Left renal cortex interstitium (tissue), 4 donors: ENCODE measurements around the gene STRADB. TPM values are rescaled to one million over a fixed set of nuclear protein-coding genes. Genes with fewer than 3 reads are reported as not detected.
"Not testable (repeated sequence)": the region's sequence is repeated elsewhere in the genome, so short reads cannot be mapped to it uniquely, and the experiment has no call there.

Experiments
- DNase-seq, 4 donors: peaks; one replicate each; pipeline ENCODE4 v3.0.0-alpha.2; 2013; ENCODE audit warnings: low read depth in 4 of 4, low spot score in 2 of 4, missing footprints in 1 of 4
- polyA plus RNA-seq, 4 donors: library from polyadenylated mRNA; unstranded; fragments of 120-200 nt; gene quantifications; one replicate each; pipeline ENCODE4 v1.2.1, GENCODE V29; 2013; ENCODE audit not compliant: insufficient read length in 4 of 4

STRADB gene
- polyA plus RNA-seq, 4 donors = 69.0 to 105 (median 79.4) TPM

DNA sequence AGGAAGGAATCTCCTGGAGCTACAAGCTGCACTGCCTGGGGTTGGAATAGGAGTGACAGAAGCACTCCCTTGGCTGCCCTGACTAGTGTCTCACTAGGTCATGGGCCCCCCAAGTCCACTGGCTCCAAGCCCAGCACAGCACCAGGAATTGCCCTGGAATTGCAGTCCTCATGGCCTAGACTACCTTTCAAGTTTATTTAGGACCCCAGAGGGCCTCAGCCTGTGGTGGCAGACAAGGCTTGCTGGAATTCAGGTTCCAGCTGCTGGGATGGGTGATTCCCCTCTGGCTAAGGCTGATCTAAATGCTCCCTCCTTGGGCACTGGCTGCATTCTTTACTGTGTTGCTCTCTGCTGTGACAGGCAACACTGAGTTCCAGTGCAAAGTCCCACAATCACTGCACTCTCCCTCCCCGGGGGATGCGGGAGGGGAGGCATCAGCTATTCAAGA lies 14.0 kb downstream of the STRADB start:
- DNase-seq = no peak

DNA sequence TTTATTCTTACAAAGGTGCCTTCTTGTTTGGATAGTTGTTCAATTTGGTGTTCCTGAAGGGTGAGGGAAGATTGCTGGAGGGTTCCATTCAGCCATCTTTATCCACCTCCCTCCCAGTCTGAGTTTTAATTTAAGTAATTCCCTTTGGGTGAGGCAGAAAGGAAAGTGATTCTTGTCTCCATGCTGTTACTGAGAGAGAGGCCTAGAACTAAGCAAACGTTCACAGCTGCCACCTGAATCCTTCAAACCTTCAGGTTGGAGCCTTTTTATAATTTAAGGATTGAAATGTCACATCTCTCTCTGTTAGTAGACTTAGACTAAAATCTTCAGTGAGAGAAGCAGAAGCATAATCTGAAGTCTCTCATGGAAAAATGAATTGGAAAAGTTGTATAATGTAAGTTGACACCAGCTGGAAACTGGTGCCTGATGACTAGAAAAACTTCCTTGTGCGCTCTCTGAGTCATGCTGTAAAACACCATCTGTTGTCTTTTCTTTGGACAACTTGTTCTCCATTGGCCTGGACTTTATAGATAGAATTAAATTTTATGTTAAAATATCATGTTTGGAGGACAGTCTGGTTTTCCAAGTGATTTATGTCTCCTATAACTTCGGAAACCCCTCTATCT lies 14.6 kb downstream of the STRADB start:
- DNase-seq = peak in 1 of 4 donors; percentile 31

DNA sequence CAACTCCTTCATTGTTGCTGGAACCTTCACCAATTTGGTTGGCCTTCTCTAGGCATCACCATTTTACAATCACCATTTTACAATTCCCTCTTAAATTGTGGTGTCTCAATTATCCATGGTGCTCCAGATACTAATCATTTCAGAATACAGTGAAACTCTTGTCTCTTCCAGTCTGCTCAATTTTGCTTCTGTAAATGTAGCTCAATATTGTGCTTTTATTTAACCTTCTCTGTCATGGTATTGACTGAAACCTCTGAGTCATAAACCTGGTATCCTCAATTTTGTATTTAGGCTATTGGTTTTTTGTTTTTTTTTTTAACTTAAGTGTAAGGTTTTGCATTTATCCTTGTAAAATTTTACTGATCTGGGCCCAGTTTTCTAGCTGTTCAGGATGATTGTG lies 16.1 kb downstream of the STRADB start:
- no peak for DNase-seq

DNA sequence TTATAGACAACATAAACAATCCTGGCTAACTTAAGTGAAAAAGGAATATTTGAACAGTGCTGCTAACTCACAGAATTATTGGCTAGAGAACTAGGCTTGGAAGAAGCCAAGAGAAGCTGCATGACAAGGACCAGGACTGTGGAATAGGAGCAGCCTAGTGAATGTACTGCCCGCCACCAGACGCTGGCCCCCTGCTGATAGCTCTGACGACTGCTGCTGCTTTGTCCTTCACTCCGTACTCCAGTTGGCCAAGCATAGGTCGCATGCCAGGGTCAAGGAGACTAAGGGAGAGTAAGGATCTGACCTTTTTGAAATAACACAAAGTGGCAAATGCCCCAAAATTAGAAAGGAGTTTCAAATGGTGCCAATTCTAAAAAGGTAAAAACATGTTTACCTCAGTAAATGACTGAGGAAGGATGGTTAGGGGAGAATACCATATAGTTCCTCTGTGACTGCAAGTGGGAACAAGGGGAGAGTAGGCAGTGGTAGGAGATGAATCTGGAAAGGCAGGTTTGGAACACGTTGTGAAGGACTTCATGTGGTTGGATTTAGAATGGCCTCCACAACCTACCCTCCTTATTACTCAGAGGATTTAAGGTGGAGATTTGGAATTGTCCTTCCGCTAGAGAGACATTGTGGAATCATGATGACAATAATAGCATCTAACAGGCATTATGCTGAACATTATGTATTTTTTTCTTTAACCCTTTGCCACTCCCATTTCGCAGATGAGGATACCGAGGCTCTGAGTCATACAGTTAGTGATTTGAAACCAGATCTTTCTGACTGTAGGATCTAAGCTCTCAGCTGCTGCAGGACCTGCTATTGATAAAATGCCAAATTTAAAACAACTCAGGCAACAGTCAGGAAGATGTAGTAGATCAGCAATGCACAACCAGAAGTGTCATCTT lies 19.5 kb downstream of the STRADB start:
- DNase-seq = no peak

DNA sequence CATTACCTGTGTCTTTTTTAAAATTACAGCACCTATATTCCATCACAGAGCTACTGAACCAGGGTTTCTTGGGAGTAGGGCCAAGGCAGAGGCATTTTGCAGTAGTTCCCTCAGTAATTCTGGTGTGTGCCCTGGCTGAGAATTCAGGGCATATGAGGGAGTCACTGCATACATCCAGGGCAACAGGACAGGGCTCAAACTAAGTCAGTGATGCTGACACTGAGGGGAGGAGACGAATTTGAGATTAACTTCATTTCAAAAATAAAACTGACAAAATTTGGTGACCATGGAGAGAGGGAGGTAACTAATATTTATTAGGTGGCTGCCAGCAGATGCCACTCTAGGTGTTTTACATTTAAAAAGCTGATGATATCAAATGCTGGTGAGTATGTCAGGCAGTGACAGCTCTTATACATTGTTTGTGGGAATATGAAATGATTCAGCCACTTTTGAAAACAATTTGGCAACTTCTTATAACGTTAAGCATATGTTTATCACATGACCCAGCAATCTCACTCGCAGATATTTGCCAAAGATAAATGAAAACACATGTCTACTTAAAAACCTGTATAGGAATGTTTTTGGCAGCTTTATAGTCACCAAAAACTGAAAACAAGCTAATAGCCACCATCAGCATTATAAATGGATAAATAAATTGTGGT lies 20.3 kb downstream of the STRADB start:
- DNase-seq = no peak

DNA sequence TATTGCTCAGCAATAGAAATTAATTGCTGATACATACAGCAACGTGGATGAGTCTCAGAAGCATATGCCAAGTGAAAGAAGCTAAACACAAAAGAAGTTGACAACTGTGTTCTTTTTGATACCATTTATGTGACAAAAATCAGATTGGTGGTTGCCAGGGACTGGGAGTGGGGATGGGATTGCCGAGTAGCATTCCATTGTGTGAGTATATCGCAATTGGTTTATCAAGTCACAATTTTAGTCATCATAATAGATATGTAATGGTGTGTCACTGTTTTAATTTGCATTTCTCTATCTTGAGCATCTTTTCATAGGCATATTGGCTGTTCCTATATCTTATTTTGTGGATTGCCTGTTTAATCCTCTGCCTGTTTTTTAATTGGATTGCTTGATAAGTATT lies 20.9 kb downstream of the STRADB start:
- no peak for DNase-seq

DNA sequence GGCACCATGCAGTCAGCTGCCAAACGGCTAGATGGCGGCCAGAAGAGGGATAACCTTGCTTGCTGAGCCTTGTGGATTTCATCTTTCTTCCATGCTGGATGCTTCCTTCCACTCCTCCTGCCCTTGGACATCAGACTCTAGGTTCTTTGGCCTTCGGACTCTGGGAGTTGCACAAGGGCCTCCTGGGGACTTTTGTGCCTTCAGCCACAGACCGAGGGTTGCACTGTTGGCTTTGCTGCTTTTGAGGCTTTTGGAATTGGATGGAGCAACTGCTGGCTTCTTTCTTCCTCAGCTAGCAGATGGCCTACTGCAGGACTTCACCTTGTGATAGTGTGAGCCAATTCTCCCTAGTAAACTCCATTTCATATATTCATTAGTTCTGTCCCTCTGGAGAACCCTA lies 31.0 kb downstream of the STRADB start:
- DNase-seq = no peak

DNA sequence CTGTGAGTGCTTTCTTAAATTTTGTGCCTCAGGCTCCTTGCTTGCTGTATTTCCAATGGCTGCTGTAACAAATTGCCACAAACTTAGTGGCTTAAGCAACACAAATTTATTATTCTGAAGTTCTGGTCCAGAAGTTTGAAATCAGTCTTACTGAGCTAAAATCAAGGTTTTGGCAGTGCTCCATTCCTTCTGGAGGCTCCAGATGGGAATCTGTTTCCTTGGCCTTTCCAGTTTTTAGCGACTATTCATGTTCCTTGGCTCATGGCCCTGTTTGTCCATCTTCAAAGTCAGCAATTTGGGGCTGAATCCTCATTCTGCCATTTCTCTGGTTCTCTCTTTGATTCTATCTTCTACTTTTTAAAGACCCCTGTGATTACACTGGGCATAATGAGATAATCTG lies 31.8 kb downstream of the STRADB start:
- DNase-seq = no peak

DNA sequence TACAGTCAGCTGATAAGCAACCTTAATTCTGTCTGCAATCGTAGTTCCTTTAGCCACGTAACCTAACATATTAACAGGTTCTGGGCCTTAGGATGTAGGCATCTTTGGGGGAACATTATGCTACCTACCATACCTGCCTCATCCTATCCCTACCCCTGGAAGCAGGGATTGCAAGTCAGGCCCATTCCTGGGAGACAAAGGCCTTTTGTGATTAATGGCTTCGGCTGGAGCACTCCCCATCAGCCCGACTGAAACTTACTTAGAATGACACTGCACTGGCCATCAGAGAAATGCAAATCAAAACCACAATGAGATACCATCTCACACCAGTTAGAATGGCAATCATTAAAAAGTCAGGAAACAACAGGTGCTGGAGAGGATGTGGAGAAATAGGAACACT lies 32.2 kb downstream of the STRADB start:
- not testable (repeated sequence) for DNase-seq

DNA sequence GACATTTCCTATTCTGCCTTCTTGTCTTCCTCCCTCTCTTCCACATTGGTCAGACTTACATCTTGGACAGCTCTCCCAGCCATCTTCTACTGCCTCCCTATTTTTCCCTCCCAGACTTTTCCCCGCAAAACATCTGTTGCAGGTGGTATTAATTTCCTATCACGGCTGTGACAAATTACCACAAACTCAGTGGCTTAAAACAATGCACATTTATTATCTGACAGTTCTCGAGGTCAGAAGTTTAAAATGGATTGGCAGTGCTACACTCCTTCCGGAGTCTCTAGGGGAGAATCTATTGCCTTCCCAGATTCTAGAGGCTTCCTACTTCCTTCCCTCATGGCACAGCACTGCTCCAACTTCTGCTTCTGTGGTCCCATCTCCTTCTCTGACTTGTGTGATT lies 33.3 kb downstream of the STRADB start:
- no peak for DNase-seq

DNA sequence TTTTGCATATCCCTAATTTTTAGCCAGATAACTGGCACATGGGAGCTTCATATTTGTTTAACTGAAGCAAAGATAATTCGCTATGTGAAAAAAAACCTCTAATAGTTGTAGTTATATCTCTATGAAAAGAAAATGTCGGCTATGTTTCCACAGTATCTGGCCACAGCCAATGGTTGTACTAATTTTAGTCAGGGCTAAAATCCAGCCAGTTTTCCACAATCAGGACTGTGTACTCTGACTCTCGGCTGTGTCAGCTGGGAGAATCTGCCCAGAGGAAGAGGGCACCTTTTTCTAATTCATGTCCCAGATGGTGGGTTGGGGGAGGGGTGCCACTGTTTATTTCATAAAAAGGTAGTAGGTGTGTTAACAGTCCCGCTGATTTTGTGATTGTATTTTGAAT lies 38.8 kb downstream of the STRADB start:
- no peak for DNase-seq

DNA sequence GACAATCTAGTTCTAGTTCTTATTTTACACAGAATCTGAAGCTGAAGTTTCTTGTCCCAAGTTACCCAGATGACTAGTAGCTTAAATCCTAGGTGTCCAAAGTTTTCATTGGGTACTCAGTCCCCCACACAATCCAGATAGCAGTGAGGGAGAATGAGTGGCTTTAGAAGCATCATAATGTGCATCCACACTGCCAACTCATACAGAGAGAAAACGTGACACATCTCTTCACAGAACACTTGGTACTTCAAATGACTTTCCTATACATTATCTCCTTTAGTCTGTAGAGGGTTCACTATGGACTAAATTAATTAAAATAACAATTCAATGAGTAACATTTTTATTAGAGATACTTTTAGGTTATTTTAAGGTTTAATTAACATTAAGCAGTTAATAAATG lies 45.2 kb downstream of the STRADB start:
- DNase-seq = no peak

DNA sequence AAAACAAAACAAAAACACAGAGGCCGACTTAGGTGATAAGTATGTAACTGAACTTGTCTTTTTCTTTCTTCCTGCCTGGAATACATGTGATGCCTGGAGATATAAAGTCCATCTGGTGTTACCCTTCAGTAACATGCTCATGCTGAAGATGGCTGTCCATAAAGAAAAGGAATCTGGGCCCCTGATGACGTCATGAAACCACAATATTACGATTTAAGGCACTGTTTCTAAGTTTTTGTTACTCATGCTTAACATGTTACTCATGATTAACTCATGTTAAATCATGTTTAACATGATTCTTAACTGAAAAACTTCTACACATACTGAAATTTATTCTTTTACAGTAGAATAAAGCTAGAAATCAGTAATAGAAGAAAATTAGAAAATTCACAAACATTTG lies 49.0 kb downstream of the STRADB start:
- no peak for DNase-seq

DNA sequence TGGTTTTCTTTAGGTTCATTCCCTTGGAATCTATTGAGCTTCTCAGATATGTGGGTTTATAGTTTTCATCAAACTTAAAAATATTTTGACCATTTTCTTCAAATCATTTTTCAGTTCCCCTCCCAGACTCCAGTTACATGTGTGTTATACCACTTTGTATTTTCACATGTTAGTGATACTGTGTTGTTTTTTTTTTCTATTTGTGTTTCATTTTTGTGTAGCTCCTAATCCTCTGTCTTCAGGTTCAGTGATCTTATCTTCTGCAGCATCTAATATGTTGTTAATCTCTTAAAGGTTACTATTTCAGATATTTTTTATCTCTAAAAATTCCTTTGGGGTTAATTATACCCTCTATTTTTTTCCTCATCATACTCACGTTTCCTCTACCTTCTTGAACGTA lies 51.2 kb downstream of the STRADB start:
- DNase-seq = no peak

DNA sequence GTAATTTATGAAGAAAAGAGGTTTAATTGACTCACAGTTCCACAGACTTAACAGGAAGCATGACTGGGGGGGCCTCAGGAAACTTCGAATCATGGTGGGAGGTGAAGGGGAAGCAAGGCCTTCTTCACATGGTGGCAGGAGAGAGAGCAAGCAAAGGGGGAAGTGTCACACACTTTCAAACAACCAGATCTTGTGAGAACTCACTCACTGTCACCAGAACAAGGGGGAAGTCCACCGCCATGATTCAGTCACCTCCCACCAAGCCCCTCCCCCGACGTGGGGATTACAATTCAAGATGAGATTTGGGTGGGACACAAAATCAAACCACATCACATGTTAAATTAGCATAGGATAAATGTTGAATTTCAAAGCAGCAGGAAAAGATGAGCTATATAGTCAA lies 56.2 kb downstream of the STRADB start:
- DNase-seq = no peak

DNA sequence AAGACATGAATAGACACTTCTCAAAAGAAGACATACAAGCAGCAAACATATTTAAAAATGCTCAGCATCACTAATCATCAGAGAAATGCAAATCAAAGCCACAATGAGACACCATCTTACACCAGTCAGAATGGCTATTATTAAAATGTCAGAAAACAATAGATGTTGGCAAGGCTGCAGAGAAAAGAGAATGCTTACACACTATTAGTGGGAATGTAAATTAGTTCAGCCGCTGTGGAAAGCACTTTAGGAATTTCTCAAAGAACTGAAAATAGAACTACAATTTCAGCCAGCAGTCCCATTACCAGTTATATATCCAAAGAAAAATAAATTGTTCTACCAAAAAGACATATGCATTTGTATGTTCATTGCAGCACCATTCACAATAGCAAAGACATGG lies 61.7 kb downstream of the STRADB start:
- no peak for DNase-seq

DNA sequence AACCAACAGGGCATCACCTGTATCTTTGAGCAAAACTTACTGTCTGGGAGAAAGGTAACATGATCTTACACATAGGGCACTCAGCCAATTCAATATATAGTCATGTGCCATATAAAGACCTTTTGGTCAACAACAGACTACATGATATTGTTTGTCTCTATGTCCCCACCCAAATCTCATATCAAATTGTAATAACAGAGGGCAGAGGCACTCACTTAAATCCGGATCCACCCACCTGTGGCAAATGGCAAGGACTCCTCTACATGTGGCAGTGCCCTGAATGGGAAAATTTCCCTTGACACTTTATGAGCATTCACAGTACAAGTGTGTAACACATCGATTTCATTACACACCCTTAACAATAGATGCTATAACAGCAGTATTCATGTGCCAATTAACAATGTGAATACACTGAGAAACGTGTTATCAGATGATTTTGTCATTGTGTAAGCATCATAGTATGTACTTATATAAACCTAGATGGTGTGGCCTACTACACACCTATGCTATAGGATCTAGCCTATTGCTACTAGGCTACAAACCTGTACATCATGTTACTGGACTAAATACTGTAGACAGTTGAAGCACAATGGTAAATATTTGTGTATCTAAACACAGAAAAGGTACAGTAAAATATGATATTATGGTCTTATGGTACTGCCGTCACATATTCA lies 64.2 kb downstream of the STRADB start:
- DNase-seq = no peak

DNA sequence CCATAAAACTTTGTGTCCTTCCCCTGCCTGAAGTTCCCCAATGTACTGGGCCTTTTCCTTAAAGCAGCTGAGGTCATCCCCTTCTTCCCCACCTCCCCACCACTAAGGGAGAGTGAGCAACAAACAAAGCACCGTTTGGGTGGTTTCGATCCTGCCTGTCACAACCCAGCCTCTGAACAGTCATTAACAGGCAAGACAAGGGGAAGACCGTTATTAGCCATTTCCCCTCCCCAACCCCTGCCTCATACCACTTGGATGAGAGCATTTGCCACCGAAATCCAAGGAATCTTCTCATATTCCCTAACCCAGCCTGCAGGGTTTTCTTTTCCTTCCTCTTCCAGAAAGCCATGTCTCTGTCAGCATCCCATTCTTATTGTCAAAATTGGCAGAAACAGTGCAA lies 65.6 kb downstream of the STRADB start:
- no peak for DNase-seq

DNA sequence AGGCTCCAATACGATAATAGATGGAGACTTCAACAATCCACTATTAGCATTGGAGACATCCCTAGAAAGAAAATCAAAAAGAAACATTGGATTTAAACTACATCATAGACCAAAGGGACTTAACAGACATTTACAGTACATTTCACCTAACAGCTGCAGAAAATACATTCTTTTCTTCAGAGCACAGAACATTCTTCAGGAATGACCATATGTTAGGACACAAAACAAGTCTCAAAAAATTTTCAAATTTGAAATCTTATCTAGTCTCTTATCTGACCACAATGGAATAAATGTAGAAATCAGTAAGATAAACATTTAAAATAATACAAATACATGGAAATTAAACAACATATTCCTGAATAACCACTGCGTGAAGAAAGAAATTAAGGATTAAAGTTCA lies 68.7 kb downstream of the STRADB start:
- DNase-seq = no peak

DNA sequence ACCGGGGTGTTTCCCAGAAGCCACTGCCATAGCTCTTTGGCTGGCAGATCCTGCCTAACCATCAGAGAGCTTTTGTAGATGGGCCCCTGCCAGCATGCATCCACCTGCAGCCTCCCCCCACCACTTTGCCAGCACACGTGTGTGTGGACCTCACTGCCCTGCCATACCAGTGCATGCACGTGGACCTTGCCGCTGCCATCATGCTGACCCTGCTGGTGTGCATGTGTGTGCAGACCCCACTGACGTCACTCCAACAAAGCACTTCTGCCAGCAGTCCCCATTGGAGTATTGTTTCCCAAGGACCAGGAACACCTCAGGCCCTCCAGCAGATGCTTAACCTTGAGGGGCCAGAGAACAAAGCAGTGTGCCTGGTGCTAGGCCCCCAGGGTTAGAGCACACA lies 71.4 kb downstream of the STRADB start:
- DNase-seq = no peak

DNA sequence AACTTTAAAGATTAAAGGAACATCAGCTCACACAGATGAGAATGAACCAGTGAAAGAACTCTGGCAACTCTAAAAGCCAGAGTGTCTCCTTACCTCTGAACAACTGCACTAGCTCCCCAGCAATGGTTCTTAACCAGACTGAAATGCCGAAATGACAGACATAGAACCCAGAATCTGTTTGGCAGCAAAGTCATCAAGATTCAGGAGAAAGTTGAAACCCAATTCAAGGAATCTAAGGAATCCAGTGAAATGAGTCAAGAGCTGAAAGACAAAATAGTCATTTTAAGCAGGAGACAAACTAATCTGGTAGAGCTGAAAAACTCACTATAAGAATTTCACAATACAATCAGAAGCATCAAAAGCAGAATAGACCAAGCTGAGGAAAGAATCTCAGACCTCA lies 72.0 kb downstream of the STRADB start:
- DNase-seq = no peak
